HG02852 (cell line): ENCODE measurements around the gene PHETA1.
A peak's percentile ranks its signal among the peaks of the same experiment; 100 is the strongest.
"Not testable (repeated sequence)": the region's sequence is repeated elsewhere in the genome, so short reads cannot be mapped to it uniquely, and the experiment has no call there.

Experiments used
- ATAC-seq: cut with Tn5 transposase; IDR thresholded peaks from one replicate; pipeline ENCODE4 v1.9.1; 2021; ENCODE audit warnings: mild to moderate bottlenecking, moderate library complexity; ENCODE audit not compliant: unreplicated experiment

PHETA1 gene

GRCh38 chr12:111373231-111373630 is 4.3 kb upstream of the PHETA1 start:
- ATAC-seq: not testable (repeated sequence)

- ATAC-seq: no peak
These were observed 763 bp upstream of the PHETA1 start for GRCh38 chr12:111369496-111370220.

- ATAC-seq: peak; percentile 7
These were observed 556 bp downstream of the PHETA1 start for GRCh38 chr12:111368291-111368787.

- ATAC-seq: no peak
These were observed 1.2 kb downstream of the PHETA1 start for GRCh38 chr12:111367661-111368221.

- no peak for ATAC-seq
These were observed 2.3 kb downstream of the PHETA1 start for GRCh38 chr12:111366583-111366982.

- no peak for ATAC-seq
These were observed 2.8 kb downstream of the PHETA1 start for GRCh38 chr12:111366075-111366474.

- ATAC-seq: no peak
These were observed 5.3 kb downstream of the PHETA1 start for GRCh38 chr12:111363578-111363977.

GRCh38 chr12:111362687-111363475 is 6.0 kb downstream of the PHETA1 start:
- no peak for ATAC-seq

- ATAC-seq: no peak
These were observed 6.9 kb downstream of the PHETA1 start for GRCh38 chr12:111361717-111362576.

- no peak for ATAC-seq
These were observed 7.7 kb downstream of the PHETA1 start for GRCh38 chr12:111361073-111361716.

- ATAC-seq: no peak
These were observed 8.5 kb downstream of the PHETA1 start for GRCh38 chr12:111360325-111360930.

- no peak for ATAC-seq
These were observed 9.0 kb downstream of the PHETA1 start for GRCh38 chr12:111359914-111360276.

- no peak for ATAC-seq
These were observed 9.5 kb downstream of the PHETA1 start for GRCh38 chr12:111359231-111359913.

- ATAC-seq: no peak
These were observed 13.5 kb downstream of the PHETA1 start for GRCh38 chr12:111355201-111355925.

- no peak for ATAC-seq
These were observed 14.4 kb downstream of the PHETA1 start for GRCh38 chr12:111354511-111354910.

GRCh38 chr12:111353603-111354295 is 15.1 kb downstream of the PHETA1 start:
- ATAC-seq: no peak

GRCh38 chr12:111353026-111353425 is 15.9 kb downstream of the PHETA1 start:
- no peak for ATAC-seq
